8988T (cell line): ENCODE measurements around the gene USP7.
"Not testable (repeated sequence)": the region's sequence is repeated elsewhere in the genome, so short reads cannot be mapped to it uniquely, and the experiment has no call there.

Source experiments
- DNase-seq: peaks from one replicate; pipeline ENCODE4 v3.0.0; 2011

USP7 gene

GRCh38 chr16:8971416-8971815, 7.7 kb upstream of the USP7 start:
- no peak for DNase-seq

GRCh38 chr16:8969202-8969897, 5.6 kb upstream of the USP7 start:
- DNase-seq = not testable (repeated sequence)

- DNase-seq = not testable (repeated sequence)
Measured at GRCh38 chr16:8968054-8968453, 4.3 kb upstream of the USP7 start.

DNA sequence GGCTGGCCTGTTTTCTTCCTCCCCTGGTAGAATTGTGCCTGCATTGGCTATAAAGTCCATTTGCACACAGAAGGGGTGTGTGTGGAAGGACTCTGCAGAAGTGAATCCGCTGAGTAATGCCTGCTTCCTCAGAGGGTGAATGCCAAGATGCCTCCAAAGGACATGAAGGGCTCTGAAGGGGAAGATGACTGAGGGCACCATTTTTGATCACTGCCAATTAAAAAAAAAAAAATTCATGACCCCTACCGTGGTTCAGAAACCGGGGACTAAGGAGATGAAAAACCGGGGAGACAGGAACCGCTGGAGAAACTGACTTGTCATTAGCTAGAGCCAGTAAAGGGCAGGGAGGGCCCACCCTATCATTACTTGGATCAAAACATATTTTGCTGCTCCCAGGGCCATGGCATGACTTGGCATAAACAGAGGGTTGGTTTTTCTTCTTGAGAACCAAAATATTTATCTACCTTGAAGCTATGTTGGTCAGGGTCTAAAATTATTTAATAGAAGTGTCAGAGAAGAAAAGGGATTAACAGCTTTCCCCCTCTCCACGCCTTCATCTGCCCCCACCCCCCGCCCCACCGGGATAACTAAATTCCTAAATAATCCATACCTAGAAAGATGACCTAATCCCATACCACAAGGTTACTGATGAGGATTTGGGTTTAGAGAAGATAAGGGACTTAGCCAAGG, 3.6 kb upstream of the USP7 start:
- no peak for DNase-seq

DNA sequence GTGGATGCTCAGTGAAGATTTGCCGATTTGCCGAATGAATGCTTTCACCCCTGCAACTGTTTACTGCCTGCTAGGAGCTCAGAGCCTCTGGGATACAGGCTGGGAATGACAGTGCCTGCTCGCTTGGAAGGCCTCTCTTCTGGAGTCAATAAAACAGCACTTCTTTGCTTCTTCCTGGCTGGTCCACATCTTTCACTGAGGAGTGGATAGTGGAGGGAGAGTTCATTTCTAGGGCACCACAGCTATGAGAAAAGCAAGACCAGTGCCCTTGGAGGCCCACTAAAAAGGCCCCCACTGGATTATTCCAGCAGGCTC, 3.1 kb upstream of the USP7 start:
- no peak for DNase-seq

DNA sequence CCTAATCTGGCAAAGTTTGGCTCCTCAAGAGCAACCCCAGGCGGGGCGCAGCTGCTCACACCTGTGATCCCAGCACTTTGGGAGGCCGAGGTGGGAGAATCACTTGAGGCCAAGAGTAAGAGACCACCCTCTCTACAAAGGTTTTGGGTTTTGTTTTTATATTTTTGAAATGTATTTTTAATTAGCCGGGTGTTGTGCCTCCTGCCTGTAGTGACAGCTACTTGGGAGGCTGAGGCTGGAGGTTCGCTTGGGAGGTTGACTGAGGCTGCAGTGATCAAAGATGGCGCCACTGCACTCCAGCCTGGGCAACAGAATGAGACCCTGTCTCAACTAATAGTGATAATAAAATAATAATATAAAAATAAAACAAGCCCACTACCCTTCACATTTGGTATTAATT, 756 bp upstream of the USP7 start:
- no peak for DNase-seq

DNA sequence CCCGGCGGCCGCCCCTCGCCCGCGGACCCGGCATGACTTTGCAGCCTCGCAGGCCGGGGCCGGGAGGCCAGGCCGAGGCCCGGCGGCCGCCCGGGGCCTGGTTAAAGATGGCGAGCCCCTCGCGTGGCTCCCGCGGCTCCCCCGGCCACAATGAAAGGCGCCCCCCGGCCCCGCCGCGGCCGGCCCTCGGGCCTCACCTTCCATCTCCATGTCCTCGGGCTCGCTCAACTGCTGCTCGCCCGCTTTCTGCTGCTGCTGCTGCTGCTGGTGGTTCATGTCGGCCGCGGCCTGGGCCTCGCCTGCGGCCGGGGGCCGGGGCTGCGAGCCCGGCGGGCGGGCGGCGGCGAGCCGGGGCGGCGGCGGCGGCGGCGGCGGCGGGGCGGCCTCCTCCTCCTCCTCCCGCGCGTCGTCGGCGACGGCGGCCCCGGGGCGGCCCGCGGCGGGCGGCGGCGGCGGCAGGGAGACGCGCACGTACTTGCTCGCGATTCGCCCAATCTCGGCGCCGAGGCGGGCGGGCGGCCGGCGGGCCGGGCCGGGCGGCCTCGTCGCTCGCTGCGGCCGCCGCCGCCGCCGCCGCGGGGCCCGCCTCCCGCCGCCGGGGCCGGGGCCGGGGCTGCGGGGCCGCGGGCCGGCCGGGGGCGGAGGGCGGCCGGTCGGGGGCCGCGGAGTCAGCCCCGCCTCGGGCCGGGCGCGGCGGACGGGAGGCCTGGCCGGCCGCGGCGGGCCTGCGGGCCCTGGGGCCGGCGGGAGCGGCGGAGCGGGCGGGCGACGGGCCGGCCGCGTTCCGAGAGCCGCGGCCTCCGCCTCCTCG, 491 bp downstream of the USP7 start:
- DNase-seq = no peak

GRCh38 chr16:8962393-8963009, 1.2 kb downstream of the USP7 start:
- no peak for DNase-seq

- DNase-seq = no peak
Measured at GRCh38 chr16:8961811-8962390, 1.8 kb downstream of the USP7 start.

DNA sequence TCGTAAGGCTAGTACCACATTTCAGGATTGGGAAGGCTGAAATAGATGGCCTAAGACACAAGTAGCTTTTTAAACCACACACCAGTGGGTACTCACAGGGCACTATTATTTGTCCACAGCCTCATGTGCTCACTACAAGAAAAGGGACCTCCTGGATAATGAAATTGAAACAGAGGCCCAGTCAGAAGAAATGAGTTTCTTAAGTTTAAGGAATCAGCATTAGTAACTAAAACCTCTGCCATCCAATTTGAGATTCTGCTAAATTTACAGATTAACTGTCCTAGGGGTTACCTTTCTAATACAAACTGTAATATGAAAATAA, 3.0 kb downstream of the USP7 start:
- DNase-seq = no peak

GRCh38 chr16:8959921-8960787, 3.6 kb downstream of the USP7 start:
- DNase-seq = no peak

DNA sequence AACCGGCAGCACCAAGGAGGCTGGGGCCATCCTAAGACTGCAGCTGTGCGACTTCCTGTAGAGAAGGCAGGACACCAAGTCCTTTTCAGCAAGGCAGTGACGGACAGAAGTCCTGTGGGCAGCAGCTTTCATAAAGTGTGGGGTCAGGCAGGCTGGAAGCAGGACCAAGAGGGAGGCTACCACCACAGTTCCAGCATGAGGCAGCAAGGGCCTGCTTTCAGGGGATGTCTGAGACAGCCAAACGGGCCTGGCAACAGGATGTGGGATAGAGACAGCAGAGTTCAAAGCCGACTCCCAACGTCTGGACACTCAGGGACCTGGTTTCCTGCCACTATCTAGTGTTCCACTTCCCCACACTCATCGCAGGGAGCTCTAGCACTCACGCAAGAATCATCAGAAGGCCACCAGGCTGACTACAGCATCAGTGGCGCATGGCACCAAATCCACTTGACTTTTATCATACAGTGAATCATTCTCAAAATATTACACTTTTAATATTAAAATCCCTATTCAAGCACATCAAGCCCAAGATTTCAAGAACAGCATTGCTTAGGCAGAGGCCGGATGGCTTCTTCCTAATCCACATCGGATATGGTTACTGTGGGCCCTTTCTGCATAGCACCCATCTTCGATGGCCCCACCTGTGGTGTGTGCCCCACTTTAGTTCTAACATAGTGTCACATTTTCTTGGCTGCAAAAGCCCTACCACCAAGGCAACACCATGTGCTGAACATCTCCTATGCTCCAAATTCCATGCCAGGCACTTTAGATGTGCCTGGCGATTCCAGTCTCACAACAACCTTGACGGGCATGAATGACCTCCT, 5.2 kb downstream of the USP7 start:
- no peak for DNase-seq

DNA sequence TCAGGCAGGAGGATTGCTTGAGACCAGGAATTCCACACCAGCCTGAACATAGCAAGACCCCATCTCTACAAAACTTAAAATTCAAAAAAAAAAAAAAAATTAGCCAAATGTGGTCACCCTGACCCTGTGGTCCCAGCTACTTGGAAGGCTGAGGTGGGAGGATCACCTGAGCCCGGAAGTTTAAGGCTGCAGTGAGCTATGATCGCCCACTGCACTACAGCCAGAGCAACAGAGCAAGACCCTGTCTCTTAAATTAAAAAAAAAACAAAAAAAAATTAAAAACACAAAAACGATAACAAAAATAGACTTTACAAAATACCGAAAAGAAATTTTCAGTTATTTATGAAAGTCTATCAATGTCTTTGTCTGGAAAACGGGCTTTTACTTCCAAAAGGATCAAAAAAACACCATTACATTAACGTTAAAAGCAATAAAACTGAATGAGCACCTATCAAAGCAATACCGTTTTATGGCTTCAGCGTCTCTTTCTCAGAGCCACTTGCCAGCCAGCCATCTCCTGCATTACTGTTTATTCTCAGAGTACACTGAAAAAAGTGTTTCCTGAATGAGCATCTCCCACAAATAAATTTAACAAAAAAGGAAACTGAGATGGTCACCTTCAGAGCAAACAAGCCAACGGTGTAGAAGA, 6.1 kb downstream of the USP7 start:
- DNase-seq = no peak

GRCh38 chr16:8957063-8957397, 6.7 kb downstream of the USP7 start:
- no peak for DNase-seq

- DNase-seq = no peak
Measured at GRCh38 chr16:8956265-8957062, 7.2 kb downstream of the USP7 start.

DNA sequence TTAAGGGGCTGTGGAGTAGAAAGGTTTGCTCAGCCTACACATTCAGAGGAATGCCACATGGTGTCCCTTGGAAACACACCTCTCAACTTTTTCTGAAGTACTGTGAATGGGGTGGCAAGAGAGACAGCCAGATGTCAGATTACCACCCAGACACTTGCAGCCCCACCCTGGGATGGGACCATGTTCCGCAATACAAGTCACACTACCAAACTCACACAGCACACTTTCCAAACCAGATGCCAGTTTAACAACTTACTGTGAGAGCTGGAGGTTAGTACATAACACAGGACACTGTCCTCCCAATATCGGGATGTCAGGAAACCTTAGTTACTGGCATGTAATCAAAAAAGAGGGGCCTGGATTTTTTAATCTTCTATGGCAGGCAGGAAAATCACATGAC, 7.9 kb downstream of the USP7 start:
- no peak for DNase-seq

DNA sequence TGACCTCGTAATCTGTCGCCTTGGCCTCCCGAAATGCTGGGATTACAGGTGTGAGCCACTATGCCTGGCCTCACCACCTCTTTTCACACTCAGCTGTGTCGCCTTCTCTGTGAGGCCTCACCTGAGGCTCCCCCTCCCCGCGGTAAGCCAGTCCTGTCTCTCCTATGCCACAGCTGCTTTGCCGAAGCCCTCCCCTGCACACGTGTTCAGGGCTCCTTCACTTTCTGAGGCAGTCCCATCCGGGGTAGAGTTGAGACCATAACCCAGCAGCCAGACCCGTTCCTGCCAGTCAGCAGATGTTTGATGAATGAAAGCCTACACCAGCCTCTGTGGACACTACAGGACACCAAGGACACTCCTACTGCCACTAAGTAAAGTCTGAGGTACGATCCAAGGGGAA, 10.6 kb downstream of the USP7 start:
- no peak for DNase-seq

DNA sequence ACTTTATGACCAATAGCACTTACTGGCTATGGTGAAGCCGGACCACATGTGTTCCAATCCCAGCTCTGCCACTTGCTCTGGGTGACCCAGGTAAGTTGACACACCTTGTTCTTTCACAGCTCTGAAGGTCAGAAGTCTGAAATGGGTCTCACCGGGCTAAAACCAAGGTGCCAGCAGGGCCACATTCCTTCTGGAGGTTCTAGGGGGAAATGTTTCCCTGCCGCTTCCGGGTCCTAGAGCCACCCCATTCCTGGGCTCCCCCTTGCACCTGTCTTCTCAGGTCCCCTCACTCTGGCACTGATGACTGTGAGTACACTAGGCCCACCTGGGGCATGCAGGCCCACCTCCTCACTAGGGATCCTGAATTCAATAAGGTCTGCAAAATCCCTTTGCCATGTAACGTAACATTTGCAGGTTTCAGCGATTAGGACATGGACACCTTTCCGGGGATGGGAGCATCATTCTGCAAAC, 11.4 kb downstream of the USP7 start:
- no peak for DNase-seq

GRCh38 chr16:8951447-8952280, 12.0 kb downstream of the USP7 start:
- no peak for DNase-seq
